NCI-H2227 (cell line): ENCODE results near the gene BICC1.
"Not testable (repeated sequence)": the region's sequence is repeated elsewhere in the genome, so short reads cannot be mapped to it uniquely, and the experiment has no call there.

Experiments used
- DNase-seq: peaks from one replicate; lab custom pipeline; 2025; ENCODE audit not compliant: unreplicated experiment; lab: John Stamatoyannopoulos, UW

BICC1 gene

DNA sequence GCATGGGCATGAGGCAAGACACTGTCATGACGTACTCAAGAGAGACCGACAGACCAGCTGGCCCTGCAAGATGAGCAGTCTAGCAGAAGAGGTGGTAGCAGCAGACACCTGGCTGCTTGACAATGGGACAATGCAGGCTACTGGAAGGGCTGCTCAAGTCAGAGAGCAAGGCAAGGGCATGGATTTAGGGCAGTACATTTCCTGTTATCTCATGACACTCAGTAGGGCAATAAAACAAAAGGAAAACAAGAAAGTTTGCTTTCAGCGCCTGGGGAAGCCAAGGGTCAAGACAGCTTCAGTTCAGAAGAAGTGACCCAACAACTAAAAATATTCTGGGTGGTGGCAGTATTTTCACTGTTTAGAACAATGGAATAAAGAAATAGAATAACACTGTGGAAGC lies 332.0 kb downstream of the BICC1 start:
- no peak for DNase-seq

GRCh38 chr10:58846856-58847255 lies 334.2 kb downstream of the BICC1 start:
- no peak for DNase-seq

DNA sequence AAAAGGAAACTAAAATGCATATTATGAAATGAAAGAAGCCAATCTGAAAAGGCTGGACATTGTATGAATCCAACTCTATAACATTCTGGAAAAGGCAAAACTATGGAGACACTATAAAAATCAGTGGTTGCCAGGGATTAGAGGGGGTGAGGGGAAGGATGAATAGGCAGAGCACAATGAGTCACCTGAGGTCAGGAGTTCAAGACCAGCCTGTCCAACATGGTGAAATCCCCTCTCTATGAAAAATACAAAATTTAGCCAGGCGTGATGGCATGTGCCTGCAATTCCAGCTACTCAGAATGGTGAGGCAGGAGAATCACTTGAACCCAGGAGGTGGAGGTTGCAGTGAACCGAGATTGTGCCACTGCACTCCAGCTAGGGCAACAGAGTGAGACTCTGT lies 338.9 kb downstream of the BICC1 start:
- DNase-seq, result no peak

GRCh38 chr10:58853668-58854067 lies 341.0 kb downstream of the BICC1 start:
- no peak for DNase-seq

- no peak for DNase-seq
These were observed 342.1 kb downstream of the BICC1 start for GRCh38 chr10:58854811-58855210.

- no peak for DNase-seq
These were observed 344.0 kb downstream of the BICC1 start for GRCh38 chr10:58856508-58857240.

- no peak for DNase-seq
These were observed 344.7 kb downstream of the BICC1 start for GRCh38 chr10:58857251-58857805.

- not testable (repeated sequence) for DNase-seq
These were observed 345.5 kb downstream of the BICC1 start for GRCh38 chr10:58858123-58858522.

DNA sequence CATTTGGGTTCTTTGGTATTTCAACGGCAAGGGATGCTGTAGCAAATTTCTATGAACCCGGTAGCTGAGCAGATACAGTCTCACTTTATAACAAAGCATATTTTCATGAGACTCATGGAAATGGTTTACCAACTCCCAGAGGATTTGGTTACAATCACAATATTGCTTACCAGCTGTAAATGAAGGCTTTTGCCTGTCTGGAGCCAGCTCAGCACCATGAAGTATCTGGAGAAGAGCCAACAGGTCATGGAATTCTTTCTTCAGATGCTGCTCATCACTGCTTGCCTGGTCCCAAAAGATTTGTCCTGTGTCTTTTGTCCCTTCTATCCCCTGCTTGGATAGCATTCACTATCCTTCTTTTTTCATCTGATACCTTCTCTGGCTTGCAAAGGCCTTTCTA lies 346.9 kb downstream of the BICC1 start:
- no peak for DNase-seq

GRCh38 chr10:58867683-58868082 lies 355.0 kb downstream of the BICC1 start:
- DNase-seq, result no peak

- no peak for DNase-seq
These were observed 356.2 kb downstream of the BICC1 start for GRCh38 chr10:58868736-58869435.

GRCh38 chr10:58870070-58870469 lies 357.4 kb downstream of the BICC1 start:
- no peak for DNase-seq

DNA sequence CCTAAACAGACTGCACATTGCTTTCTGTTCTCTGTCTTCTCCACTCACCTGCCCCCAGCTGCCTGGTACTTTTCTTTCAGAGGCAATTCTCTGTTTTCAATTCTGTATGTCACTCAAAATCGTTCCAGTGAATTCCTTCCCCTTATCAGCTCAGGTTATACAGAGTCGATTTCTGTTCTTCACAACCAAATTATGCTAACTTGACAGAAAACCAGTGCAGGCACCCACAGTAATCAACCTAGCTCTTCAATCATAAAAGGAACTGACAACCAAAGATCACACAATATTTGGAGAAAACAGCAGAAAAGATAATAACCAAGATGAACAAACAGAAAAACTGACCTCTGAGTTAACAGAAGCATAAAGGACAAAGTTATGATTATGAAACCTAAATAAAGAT lies 360.5 kb downstream of the BICC1 start:
- no peak for DNase-seq
